GM12873 (cell line): ENCODE measurements around the gene PTBP1.

ENCODE experiments used
- TF ChIP-seq, protein P1 (sequence below): IDR thresholded peaks from 2 replicates; pipeline ENCODE4 v1.5.1; 2012; ENCODE audit warnings: low read depth, mild to moderate bottlenecking, moderate library complexity, low read length, control low read depth; ENCODE audit not compliant: insufficient read depth; ENCODE audit errors: missing control alignments

PTBP1 gene

DNA sequence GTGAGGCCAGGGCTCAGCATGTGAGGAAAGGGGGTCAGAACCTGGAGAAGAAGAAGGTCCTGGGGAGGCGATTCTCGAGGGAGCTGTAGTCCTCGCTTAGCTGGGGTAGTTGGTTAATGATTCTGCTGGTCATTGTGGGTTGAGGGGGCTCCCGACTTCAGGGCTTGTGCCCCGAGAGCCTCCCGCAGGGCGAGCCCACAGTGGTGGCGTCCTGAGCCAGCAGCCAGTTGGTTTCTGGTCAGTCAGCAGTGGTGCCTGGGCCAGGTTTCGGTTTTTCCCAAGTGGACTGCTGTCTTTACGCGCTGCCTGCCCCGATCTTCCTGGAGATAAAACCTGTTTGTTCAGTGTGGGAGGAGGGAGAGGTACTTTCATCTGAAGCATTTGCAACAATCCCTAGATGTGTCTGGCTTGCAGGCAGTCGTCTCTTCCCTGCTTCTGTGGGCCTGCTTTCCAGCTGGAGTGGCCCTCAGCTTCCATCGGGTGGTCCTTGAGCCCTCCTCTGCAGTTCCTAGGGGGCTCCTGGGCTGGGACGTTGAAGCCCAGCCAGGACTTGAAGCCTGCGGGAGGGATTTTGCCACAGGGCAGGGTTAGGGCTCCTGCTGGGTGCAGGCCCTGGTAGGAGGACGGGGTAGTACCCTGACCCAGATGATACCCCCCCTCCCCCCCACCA, 3.2 kb downstream of the PTBP1 start:
- TF ChIP-seq, protein P1, sequence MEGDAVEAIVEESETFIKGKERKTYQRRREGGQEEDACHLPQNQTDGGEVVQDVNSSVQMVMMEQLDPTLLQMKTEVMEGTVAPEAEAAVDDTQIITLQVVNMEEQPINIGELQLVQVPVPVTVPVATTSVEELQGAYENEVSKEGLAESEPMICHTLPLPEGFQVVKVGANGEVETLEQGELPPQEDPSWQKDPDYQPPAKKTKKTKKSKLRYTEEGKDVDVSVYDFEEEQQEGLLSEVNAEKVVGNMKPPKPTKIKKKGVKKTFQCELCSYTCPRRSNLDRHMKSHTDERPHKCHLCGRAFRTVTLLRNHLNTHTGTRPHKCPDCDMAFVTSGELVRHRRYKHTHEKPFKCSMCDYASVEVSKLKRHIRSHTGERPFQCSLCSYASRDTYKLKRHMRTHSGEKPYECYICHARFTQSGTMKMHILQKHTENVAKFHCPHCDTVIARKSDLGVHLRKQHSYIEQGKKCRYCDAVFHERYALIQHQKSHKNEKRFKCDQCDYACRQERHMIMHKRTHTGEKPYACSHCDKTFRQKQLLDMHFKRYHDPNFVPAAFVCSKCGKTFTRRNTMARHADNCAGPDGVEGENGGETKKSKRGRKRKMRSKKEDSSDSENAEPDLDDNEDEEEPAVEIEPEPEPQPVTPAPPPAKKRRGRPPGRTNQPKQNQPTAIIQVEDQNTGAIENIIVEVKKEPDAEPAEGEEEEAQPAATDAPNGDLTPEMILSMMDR: no peak

DNA sequence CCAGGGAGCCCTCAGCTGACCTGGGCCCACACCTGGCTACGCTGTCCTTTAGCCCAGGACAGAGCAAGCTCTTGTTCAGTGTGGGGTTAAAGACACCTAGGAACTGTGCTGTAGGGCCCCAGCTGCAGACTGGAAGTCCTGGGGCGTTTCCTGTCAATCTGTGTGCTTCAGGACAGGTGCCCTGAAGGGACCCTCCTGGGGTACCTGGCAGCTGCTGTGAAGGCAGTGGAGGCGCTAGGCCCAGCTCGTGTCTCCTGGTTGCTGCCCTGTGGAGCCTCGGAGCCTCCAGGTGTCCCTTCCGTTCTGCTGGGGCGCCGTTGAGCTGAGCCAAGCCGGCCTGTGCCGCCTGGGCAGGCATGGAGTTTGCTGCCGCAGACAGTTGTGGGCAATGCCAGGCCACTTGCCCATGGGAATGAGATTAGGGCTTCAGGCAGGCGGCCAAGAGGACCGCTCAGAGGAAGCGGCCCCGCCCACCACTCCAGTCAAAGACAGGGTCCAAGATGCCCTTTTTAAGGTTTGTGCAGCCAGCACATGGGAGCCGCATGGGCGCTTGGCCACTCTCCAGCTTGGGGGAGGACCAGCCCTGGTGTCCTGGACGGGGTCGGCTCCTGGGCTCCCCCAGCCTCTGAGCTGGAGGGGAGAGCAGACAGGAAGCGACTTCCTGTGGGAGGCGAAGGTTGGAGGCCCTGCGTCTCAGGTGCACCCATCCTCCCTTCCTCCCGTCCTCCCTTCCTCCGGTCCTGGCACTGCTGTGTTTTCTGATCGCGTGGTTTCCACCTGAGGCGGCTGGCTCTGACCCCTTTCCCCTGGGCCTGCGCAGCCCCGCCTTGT, 4.0 kb downstream of the PTBP1 start:
- TF ChIP-seq, protein P1: no peak

GRCh38 chr19:801861-802497, 4.7 kb downstream of the PTBP1 start:
- TF ChIP-seq, protein P1: no peak

GRCh38 chr19:802498-803098, 5.3 kb downstream of the PTBP1 start:
- TF ChIP-seq, protein P1: no peak

DNA sequence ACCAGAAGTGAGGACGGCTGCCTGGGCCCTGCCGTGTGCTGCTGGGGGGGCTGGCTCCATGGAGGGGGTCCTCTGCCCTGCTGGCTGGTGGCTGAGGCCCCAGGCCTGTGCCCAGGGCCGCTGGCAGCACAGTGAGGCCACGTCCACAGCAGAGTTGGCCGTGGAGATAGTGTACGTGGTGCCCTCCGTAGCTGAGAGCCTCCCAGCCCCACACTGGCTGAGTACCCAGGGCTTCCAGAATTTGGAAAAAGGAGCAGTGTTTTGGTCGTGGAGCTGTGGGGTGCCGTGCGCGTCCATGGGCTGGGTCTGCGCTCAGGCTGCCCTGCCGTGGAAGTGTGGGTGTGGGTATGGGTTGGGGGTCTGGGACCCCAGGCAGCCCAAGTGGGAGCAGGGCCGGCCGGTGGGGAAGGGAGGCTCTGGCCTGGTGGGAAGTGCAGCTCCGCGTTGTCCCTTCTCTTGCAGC, 5.9 kb downstream of the PTBP1 start:
- TF ChIP-seq, protein P1: no peak

DNA sequence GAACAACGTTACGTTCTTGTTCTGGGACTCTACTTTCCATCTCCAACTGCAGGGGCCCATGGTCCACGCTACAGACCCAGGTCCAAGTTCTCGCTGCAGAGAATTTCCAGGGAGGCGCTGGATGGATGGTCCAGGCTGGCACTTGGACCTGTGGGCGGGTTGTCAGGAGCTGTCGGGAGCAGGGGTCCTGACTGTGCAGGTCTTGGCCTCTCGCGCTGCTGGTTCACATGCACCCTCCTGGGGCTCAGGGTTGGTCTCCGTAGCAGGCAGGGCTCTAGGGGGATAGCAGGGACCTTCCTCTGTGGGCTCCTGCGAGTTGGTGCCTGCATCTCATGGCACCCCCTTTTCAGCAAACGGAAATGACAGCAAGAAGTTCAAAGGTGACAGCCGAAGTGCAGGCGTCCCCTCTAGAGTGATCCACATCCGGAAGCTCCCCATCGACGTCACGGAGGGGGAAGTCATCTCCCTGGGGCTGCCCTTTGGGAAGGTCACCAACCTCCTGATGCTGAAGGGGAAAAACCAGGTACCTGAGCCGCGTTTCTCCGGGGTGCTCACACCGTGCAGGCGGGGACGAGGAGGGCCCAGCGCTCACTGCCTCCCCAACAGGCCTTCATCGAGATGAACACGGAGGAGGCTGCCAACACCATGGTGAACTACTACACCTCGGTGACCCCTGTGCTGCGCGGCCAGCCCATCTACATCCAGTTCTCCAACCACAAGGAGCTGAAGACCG, 6.6 kb downstream of the PTBP1 start:
- TF ChIP-seq, protein P1: no peak
